Stimulated activated CD8-positive, alpha-beta memory T cell treated with anti-CD3 and anti-CD28 coated beads, Interleukin-15, amount 100 ng/mL, for 1 hour (primary cell): ENCODE measurements around the gene MYNN.

Source experiments
- DNase-seq: peaks from one replicate; pipeline ENCODE4 v3.0.0-alpha.2; 2020; ENCODE audit warnings: low read depth

MYNN gene

GRCh38 chr3:169827712-169828111, 54.5 kb downstream of the MYNN start:
- no peak for DNase-seq

- DNase-seq: no peak
Measured at GRCh38 chr3:169835533-169835932, 62.3 kb downstream of the MYNN start.

- DNase-seq: no peak
Measured at GRCh38 chr3:169836078-169836941, 63.1 kb downstream of the MYNN start.

- DNase-seq: no peak
Measured at GRCh38 chr3:169836942-169837275, 63.7 kb downstream of the MYNN start.

- DNase-seq: no peak
Measured at GRCh38 chr3:169838511-169839030, 65.4 kb downstream of the MYNN start.
